ENCODE measurements around the gene ZNF525.
"Not testable (repeated sequence)": the region's sequence is repeated elsewhere in the genome, so short reads cannot be mapped to it uniquely, and the experiment has no call there.

ZNF525 gene

GRCh38 chr19:53395840-53396524, 30.5 kb downstream of the ZNF525 start:
- not testable (repeated sequence) for DNase-seq (ENCODE audit: low read depth in 2 of 2)

DNA sequence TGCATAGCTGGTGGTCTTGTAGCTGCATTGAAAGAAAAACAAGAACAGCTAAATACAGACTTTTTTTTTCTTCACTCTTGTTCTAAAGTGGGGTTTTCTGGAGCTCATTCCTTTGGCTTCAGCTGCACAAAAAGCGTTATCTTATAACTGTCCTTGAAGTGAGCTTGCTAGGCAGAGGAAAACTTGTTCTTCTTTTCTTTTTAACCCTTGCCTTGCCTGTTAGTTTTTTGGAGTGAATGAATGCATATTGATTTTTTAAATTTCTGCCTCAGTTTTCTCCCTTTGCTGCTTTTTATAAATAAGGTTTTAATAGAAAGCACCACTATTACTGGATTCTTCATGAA, 31.0 kb downstream of the ZNF525 start:
- no peak for DNase-seq (ENCODE audit: low read depth in 2 of 2)

- DNase-seq (ENCODE audit: low read depth in 2 of 2), result not testable (repeated sequence)
Measured at GRCh38 chr19:53397918-53398317, 32.4 kb downstream of the ZNF525 start.

GRCh38 chr19:53409505-53410204, 44.1 kb downstream of the ZNF525 start:
- DNase-seq (ENCODE audit: low read depth in 2 of 2), result no peak

DNA sequence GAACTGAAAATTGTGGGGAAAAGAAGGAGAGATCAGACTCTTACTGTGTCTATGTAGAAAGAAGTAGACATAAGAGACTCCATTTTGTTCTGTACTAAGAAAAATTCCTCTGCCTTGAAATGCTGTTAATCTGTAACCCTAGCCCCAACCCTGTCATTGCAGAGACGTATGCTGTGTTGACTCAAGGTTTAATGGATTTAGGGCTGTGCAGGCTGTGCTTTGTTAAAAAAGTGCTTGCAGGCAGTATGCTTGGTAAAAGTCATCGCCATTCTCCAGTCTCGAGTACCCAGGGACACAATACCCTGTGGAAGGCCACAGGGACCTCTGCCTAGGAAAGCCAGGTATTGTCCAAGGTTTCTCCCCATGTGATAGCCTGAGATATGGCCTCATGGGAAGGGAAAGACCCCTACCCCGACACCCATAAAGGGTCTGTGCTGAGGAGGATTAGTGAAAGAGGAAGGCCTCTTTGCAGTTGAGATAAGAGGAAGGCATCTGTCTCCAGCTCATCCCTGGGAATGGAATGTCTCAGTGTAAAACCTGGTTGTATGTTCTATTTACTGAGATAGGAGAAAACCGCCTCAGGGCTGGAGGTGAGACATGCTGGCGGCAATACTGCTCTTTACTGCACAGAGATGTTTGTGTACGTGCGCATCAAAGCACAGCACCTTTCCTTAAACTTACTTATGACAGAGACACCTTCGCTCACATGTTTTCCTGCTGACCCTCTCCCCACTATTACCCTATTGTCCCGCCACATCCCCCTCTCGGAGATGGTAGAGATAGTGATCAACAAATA, 55.2 kb downstream of the ZNF525 start:
- DNase-seq (ENCODE audit: low read depth in 2 of 2), result not testable (repeated sequence)

- no peak for DNase-seq (ENCODE audit: low read depth in 2 of 2)
Measured at GRCh38 chr19:53422551-53422950, 57.0 kb downstream of the ZNF525 start.

DNA sequence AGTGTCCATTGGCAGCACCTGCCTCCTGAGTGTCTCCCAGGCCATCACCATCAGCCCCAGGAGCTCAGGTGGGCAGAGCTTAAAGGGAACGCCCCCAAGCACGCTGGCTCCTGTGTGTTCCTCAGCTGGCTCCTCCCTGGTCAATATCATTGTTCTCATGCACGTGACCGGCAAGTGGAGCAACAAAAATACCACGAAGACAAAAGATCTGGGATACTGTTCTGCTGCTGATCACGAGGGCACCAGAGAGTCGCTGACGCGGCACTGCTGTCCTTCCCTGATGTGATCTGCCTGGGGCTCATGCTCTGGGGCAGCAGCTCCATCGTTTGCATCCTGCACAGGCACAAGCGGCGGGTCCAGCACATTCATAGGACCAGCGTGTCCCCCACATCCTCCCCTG, 57.6 kb downstream of the ZNF525 start:
- not testable (repeated sequence) for DNase-seq (ENCODE audit: low read depth in 2 of 2)

- DNase-seq (ENCODE audit: low read depth in 2 of 2), result not testable (repeated sequence)
Measured at GRCh38 chr19:53423680-53424079, 58.2 kb downstream of the ZNF525 start.

DNA sequence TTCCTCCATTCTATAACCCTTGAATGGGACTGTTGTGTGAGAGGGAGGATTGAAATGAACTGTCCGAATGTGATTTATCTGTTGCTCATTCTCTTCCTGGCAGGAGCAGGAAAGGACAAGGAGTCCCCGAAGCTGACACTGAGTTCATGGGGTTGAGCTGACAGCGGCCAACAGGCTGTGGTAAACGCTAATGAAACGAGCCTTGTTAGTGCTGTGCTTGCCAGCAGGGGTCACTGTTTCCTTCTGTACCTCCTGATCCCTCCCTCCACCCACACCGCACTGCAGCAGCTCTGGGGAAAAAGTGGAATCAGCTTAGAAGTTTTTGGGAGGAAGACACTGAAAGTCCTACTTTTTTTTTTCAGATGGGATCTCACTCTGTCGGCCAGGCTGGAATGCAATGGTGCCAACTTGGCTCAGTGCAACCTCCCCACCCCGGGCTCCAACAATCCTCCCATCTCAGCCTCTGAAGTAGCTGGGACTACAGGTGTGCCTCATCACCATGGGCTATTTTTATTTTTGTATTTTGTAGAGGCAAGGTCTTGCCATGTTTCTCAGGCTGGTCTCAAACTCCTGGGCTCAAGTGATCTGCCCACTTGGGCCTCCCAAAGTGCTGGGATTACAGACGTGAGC, 59.6 kb downstream of the ZNF525 start:
- peak; percentile 34 to 55 for DNase-seq (ENCODE audit: low read depth in 2 of 2)

GRCh38 chr19:53431399-53432087, 66.0 kb downstream of the ZNF525 start, which contains the start of gene ZNF761:
Gene ZNF761 (plus strand): TSS chr19:53431984. CDS start chr19:53447269, 15,285 bp downstream.
- DNase-seq (ENCODE audit: low read depth in 2 of 2), result peak; percentile 96 to 97

DNA sequence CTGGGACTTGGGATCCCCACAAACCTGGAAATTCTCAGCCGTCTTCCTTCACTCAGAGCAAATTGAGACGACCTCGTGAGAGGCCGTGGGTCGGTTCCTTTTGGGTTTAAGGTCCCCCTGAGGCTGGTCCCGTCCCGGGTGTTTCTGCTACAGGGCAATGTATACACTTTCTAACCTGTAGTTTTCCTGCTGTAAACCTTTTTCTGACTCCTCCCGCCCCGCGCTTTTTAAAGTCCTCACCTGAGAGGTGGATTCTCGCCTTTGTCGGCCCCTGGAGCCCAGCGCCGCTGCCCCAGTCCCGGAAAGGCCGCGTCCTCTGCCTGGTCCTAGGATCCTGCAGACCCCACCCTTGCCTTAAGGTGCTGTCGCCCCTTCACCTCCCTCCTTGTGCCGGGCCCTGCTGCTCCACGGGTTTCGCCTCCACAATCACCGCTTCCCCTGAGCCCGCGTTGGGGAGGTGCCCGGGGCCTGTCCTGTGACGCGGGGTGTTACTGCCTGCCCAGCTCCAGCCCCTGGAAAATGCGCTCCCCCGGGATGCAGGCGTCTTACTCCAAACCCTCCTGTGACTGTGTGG, 66.7 kb downstream of the ZNF525 start:
- no peak for DNase-seq (ENCODE audit: low read depth in 2 of 2)
